OCI-LY7 (cell line): Measurements from ENCODE around the gene CTNND2. TPM values are rescaled to one million over a fixed set of nuclear protein-coding genes. Genes with fewer than 3 reads are reported as not detected.

Experiments
- BruUV-seq: library from RNA; stranded (reverse); fragments of 400-500 nt; replicated peaks from 2 replicates; lab custom pipeline; 2021; lab: Mats Ljungman, UMichigan
- CTCF ChIA-PET: fragments of 300-600 bp; sonication (Branson Sonifier 250); formaldehyde crosslinking; loops from one replicate; lab custom pipeline; 2022; ENCODE audit warnings: antibody characterized with exemption; ENCODE audit not compliant: unreplicated experiment; lab: Charles Lee
- POLR2A ChIA-PET: fragments of 300-600 bp; sonication (Branson Sonifier 250); formaldehyde crosslinking; loops from one replicate; lab custom pipeline; 2022; ENCODE audit warnings: antibody characterized with exemption; lab: Charles Lee
- DNase-seq: peaks from one replicate; pipeline ENCODE4 v3.0.0-alpha.2; 2015; ENCODE audit warnings: low spot score
- H2AFZ ChIP-seq: fragments of 200-600 bp; sonication (generic), shearing (Covaris generic); 2 replicates; pipeline ENCODE4 v1.6.1; 2014; ENCODE audit warnings: mild to moderate bottlenecking, antibody characterized with exemption, low read length, moderate library complexity
- H3K27ac ChIP-seq: fragments of 200-600 bp; sonication (generic); 2 replicates; pipeline ENCODE4 v1.5.1; 2014; ENCODE audit warnings: mixed run types, low read depth, mild to moderate bottlenecking, moderate library complexity, low read length, inconsistent platforms; ENCODE audit not compliant: poor library complexity, severe bottlenecking
- H3K36me3 ChIP-seq: fragments of 200-600 bp; sonication (generic); 2 replicates; pipeline ENCODE4 v1.6.1; 2014; ENCODE audit warnings: mild to moderate bottlenecking, antibody characterized with exemption, low read length, moderate library complexity, mixed read lengths; ENCODE audit not compliant: insufficient read depth
- H3K4me1 ChIP-seq: fragments of 200-600 bp; sonication (generic); 2 replicates; pipeline ENCODE4 v1.5.1; 2014; ENCODE audit warnings: mild to moderate bottlenecking, low read length; ENCODE audit not compliant: insufficient read depth, poor library complexity, severe bottlenecking
- H3K4me2 ChIP-seq: fragments of 200-600 bp; sonication (generic); 2 replicates; pipeline ENCODE4 v1.6.1; 2014; ENCODE audit warnings: mild to moderate bottlenecking, low read length
- H3K4me3 ChIP-seq: fragments of 200-600 bp; sonication (generic); 2 replicates; pipeline ENCODE4 v1.5.1; 2014; ENCODE audit warnings: mild to moderate bottlenecking, low read depth, low read length; ENCODE audit not compliant: poor library complexity, severe bottlenecking
- H3K79me2 ChIP-seq: fragments of 200-600 bp; sonication (generic); 2 replicates; pipeline ENCODE4 v1.6.1; 2016; ENCODE audit warnings: low read depth, mild to moderate bottlenecking, low read length, moderate library complexity, mixed read lengths; ENCODE audit not compliant: insufficient read depth
- H3K9me2 ChIP-seq: fragments of 200-600 bp; sonication (generic); 2 replicates; pipeline ENCODE4 v1.6.1; 2016; ENCODE audit warnings: mild to moderate bottlenecking, low read length, mixed read lengths; ENCODE audit not compliant: insufficient read depth
- H3K9me3 ChIP-seq: fragments of 200-600 bp; sonication (generic); 2 replicates; pipeline ENCODE4 v1.6.1; 2014; ENCODE audit warnings: mild to moderate bottlenecking, mixed run types, low read length, mixed read lengths
- H4K20me1 ChIP-seq: fragments of 200-600 bp; sonication (generic); 2 replicates; pipeline ENCODE4 v1.6.1; 2014; ENCODE audit warnings: mild to moderate bottlenecking, antibody characterized with exemption, low read length, moderate library complexity, mixed read lengths; ENCODE audit not compliant: insufficient read depth
- CTCF ChIP-seq: fragments of 200-600 bp; sonication (generic); conservative IDR thresholded peaks from 2 replicates; pipeline ENCODE4 v1.5.1; 2014; ENCODE audit warnings: mild to moderate bottlenecking, antibody characterized with exemption, low read length, moderate library complexity, mixed read lengths
- EZH2phosphoT487 ChIP-seq: fragments of 200-600 bp; sonication (generic); IDR thresholded peaks from 2 replicates; pipeline ENCODE4 v1.6.1; 2018; ENCODE audit warnings: low read depth, borderline replicate concordance, mild to moderate bottlenecking, mixed run types, antibody characterized with exemption, low read length, moderate library complexity, mixed read lengths
- intact Hi-C: fragments of 100-400 bp; cut with micrococcal nuclease; formaldehyde crosslinking; loops from one replicate; pipeline ENCODE4 v1.10.0; 2022; ENCODE audit not compliant: unreplicated experiment
- total RNA-seq, 2 experiments: library from RNA; depleted of rRNA in 1 of 2; stranded (reverse); fragments of >200 nt in 1 of 2; shearing (Covaris generic) in 1 of 2; gene quantifications; 2 replicates each; pipeline ENCODE4 v1.2.3, GENCODE V29; 2014 to 2022

The CTNND2 gene
- total RNA-seq, 2 experiments from 2014 or later: not detected

- intact Hi-C loops: no loop called here
- Histone ChIP-seq H3K36me3 (no peaks in the 10 kb centered on the region), H3K4me3 (no peak overlapping the region), H3K27ac (no peak overlapping the region), H3K9me2 (no peaks in the 10 kb centered on the region), H3K9me3 (no peaks in the 10 kb centered on the region), H2AFZ (no peak overlapping the region), H3K4me1 (no peaks in the 10 kb centered on the region), H4K20me1 (no peaks in the 10 kb centered on the region), H3K79me2 (no peaks in the 10 kb centered on the region), H3K4me2 (no peak overlapping the region)
- CTCF ChIA-PET: no interaction called here
- TF ChIP-seq CTCF (no peak), EZH2phosphoT487 (no peak)
- POLR2A ChIA-PET: no interaction called here
- no TSS peak for BruUV-seq
- DNase-seq: no peak
These were observed 733.0 kb downstream of the CTNND2 start for GRCh38 chr5:11171236-11171635.

GRCh38 chr5:11166923-11167322 is 737.3 kb downstream of the CTNND2 start:
- H3K4me2 ChIP-seq: no peak overlapping the region
- no peaks in the 10 kb centered on the region for H3K36me3 ChIP-seq
- H4K20me1 ChIP-seq: no peaks in the 10 kb centered on the region
- no peaks in the 10 kb centered on the region for H3K4me1 ChIP-seq
- no peak overlapping the region for H3K4me3 ChIP-seq
- intact Hi-C loops: no loop called here
- H3K9me2 ChIP-seq: no peaks in the 10 kb centered on the region
- DNase-seq: no peak
- H3K79me2 ChIP-seq: no peaks in the 10 kb centered on the region
- H3K27ac ChIP-seq: no peak overlapping the region
- no peaks in the 10 kb centered on the region for H3K9me3 ChIP-seq
- TF ChIP-seq EZH2phosphoT487 (no peak), CTCF (no peak)
- H2AFZ ChIP-seq: no peak overlapping the region
- BruUV-seq: no TSS peak
- ChIA-PET CTCF (no interaction called here), POLR2A (no interaction called here)

- CTCF ChIA-PET: no interaction called here
- BruUV-seq: no TSS peak
- no peaks in the 10 kb centered on the region for H3K9me2 ChIP-seq
- no peaks in the 10 kb centered on the region for H3K4me1 ChIP-seq
- H3K4me3 ChIP-seq: no peak overlapping the region
- intact Hi-C loops: no loop called here
- H3K4me2 ChIP-seq: no peak overlapping the region
- no peak overlapping the region for H3K27ac ChIP-seq
- TF ChIP-seq CTCF (no peak), EZH2phosphoT487 (no peak)
- no peaks in the 10 kb centered on the region for H3K9me3 ChIP-seq
- POLR2A ChIA-PET: no interaction called here
- H3K79me2 ChIP-seq: no peaks in the 10 kb centered on the region
- H3K36me3 ChIP-seq: no peaks in the 10 kb centered on the region
- no peak overlapping the region for H2AFZ ChIP-seq
- no peaks in the 10 kb centered on the region for H4K20me1 ChIP-seq
- no peak for DNase-seq
These were observed 739.5 kb downstream of the CTNND2 start for GRCh38 chr5:11164531-11165294.
